GM23338 (cell line): ENCODE results near the gene LTBP4.

Experiments
- CREB1 ChIP-seq: fragments of 250-450 bp; sonication (Bioruptor Pico); IDR thresholded peaks from 2 replicates; pipeline ENCODE4 v1.5.0; 2020; ENCODE audit warnings: low read depth, mild to moderate bottlenecking, moderate library complexity
- ETS1 ChIP-seq: IDR thresholded peaks from 2 replicates; pipeline ENCODE4 v1.6.1; 2016; ENCODE audit warnings: antibody characterized with exemption
- EZH2 ChIP-seq: fragments of 200-600 bp; sonication (generic); IDR thresholded peaks from one replicate; pipeline ENCODE4 v1.8.0; 2017; ENCODE audit warnings: antibody characterized with exemption, mild to moderate bottlenecking, low read depth; ENCODE audit not compliant: unreplicated experiment
- EZH2phosphoT487 ChIP-seq: fragments of 200-600 bp; sonication (generic); IDR thresholded peaks from one replicate; pipeline ENCODE4 v1.8.1; 2018; ENCODE audit warnings: antibody characterized with exemption; ENCODE audit not compliant: unreplicated experiment
- JUNB ChIP-seq: IDR thresholded peaks from one replicate; pipeline ENCODE4 v1.6.1; 2016; ENCODE audit warnings: antibody characterized with exemption; ENCODE audit not compliant: unreplicated experiment
- POLR2AphosphoS5 ChIP-seq: IDR thresholded peaks from 2 replicates; pipeline ENCODE4 v1.6.1; 2016; ENCODE audit warnings: antibody characterized with exemption, low read depth
- STAT1 ChIP-seq: IDR thresholded peaks from one replicate; pipeline ENCODE4 v1.6.1; 2016; ENCODE audit warnings: antibody characterized with exemption; ENCODE audit not compliant: unreplicated experiment
- TF ChIP-seq, protein P1 (sequence below), 2 experiments: fragments of 200-600 bp in 1 of 2; sonication (generic) in 1 of 2; conservative IDR thresholded peaks; 2 replicates each; pipeline versions ENCODE4 v1.5.1 to v1.6.1; 2016 to 2017; ENCODE audit warnings: antibody characterized with exemption in 2 of 2, low read depth in 2 of 2, mild to moderate bottlenecking in 2 of 2, moderate library complexity in 1 of 2
- TF ChIP-seq, protein P2 (sequence below): IDR thresholded peaks from one replicate; pipeline ENCODE4 v1.6.1; 2018; ENCODE audit warnings: antibody characterized with exemption; ENCODE audit not compliant: unreplicated experiment

DNA sequence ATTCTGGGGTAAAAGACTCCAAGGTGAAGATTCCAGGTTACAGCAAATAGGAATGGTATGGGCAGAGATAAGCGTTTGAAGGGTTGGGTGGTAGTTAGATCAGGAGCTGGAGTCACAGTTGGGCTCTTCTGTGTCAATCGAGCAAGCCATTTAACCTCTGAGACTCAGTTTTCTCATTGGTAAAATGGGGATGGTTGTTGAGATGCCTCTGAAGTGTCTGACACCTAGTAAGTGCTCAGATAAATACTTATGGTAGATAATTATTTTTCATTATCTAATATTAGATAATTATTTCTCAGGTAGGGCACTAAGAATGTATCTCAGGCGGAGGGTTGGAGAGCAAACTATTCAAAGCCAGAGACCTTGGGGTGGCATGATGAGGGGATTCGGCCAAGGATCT lies 7.8 kb downstream of the LTBP4 start:
- no peak for TF ChIP-seq EZH2
- TF ChIP-seq, protein P1, sequence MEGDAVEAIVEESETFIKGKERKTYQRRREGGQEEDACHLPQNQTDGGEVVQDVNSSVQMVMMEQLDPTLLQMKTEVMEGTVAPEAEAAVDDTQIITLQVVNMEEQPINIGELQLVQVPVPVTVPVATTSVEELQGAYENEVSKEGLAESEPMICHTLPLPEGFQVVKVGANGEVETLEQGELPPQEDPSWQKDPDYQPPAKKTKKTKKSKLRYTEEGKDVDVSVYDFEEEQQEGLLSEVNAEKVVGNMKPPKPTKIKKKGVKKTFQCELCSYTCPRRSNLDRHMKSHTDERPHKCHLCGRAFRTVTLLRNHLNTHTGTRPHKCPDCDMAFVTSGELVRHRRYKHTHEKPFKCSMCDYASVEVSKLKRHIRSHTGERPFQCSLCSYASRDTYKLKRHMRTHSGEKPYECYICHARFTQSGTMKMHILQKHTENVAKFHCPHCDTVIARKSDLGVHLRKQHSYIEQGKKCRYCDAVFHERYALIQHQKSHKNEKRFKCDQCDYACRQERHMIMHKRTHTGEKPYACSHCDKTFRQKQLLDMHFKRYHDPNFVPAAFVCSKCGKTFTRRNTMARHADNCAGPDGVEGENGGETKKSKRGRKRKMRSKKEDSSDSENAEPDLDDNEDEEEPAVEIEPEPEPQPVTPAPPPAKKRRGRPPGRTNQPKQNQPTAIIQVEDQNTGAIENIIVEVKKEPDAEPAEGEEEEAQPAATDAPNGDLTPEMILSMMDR (conservative IDR thresholded peaks at IDR 0.05; ENCODE audit: low read depth in 2 of 2), result no peak
- TF ChIP-seq CREB1 (CRISPR knock-in tag), result no peak
- TF ChIP-seq JUNB, result no peak
- TF ChIP-seq ETS1, result no peak
- TF ChIP-seq EZH2phosphoT487, result no peak
- no peak for TF ChIP-seq POLR2AphosphoS5
- no peak for TF ChIP-seq STAT1
- TF ChIP-seq, protein P2, sequence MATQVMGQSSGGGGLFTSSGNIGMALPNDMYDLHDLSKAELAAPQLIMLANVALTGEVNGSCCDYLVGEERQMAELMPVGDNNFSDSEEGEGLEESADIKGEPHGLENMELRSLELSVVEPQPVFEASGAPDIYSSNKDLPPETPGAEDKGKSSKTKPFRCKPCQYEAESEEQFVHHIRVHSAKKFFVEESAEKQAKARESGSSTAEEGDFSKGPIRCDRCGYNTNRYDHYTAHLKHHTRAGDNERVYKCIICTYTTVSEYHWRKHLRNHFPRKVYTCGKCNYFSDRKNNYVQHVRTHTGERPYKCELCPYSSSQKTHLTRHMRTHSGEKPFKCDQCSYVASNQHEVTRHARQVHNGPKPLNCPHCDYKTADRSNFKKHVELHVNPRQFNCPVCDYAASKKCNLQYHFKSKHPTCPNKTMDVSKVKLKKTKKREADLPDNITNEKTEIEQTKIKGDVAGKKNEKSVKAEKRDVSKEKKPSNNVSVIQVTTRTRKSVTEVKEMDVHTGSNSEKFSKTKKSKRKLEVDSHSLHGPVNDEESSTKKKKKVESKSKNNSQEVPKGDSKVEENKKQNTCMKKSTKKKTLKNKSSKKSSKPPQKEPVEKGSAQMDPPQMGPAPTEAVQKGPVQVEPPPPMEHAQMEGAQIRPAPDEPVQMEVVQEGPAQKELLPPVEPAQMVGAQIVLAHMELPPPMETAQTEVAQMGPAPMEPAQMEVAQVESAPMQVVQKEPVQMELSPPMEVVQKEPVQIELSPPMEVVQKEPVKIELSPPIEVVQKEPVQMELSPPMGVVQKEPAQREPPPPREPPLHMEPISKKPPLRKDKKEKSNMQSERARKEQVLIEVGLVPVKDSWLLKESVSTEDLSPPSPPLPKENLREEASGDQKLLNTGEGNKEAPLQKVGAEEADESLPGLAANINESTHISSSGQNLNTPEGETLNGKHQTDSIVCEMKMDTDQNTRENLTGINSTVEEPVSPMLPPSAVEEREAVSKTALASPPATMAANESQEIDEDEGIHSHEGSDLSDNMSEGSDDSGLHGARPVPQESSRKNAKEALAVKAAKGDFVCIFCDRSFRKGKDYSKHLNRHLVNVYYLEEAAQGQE, result no peak
